H1 (cell line): ENCODE measurements around the gene EPB41L5. TPM values are rescaled to one million over a fixed set of nuclear protein-coding genes. Genes with fewer than 3 reads are reported as not detected.

Source experiments
- CTCF ChIA-PET: fragments of 300-600 bp; sonication (Branson Sonifier 250); formaldehyde crosslinking; loops from one replicate; lab custom pipeline; 2021; ENCODE audit not compliant: partially characterized antibody; lab: Charles Lee
- POLR2A ChIA-PET: fragments of 300-600 bp; sonication (Branson Sonifier 250); formaldehyde crosslinking; loops from one replicate; lab custom pipeline; 2021; ENCODE audit warnings: inconsistent platforms; ENCODE audit not compliant: partially characterized antibody; lab: Charles Lee
- DNase-seq, 2 experiments: peaks; one replicate each; pipeline versions ENCODE4 v3.0.0 to v3.0.0-alpha.2; 2010 to 2022; ENCODE audit warnings: low spot score in 2 of 2, low read depth in 1 of 2, mixed read lengths in 1 of 2
- FAIRE-seq: peaks from 2 replicates; lab custom pipeline; 2011; peaks lifted over from hg19 to GRCh38; lab: Jason Lieb, UNC
- H2AFZ ChIP-seq: 2 replicates; pipeline ENCODE4 v1.8.1; 2012; ENCODE audit warnings: low read length, inconsistent platforms
- H2AK5ac ChIP-seq: 2 replicates; pipeline ENCODE4 v1.6.1; 2013; ENCODE audit warnings: low read depth, low read length
- H2BK120ac ChIP-seq: replicated peaks from 2 replicates; pipeline ENCODE3; 2013; ENCODE audit warnings: low read depth, low read length, inconsistent platforms
- H2BK12ac ChIP-seq: 2 replicates; pipeline ENCODE4 v1.6.1; 2013; ENCODE audit warnings: low read depth, low read length
- H2BK15ac ChIP-seq: 2 replicates; pipeline ENCODE4 v1.6.1; 2013; ENCODE audit warnings: low read length
- H2BK20ac ChIP-seq: 2 replicates; pipeline ENCODE4 v1.6.1; 2013; ENCODE audit warnings: low read length
- H2BK5ac ChIP-seq: 2 replicates; pipeline ENCODE4 v1.6.1; 2013; ENCODE audit warnings: low read depth, low read length
- H3K14ac ChIP-seq: 2 replicates; pipeline ENCODE4 v1.6.1; 2013; ENCODE audit warnings: inconsistent platforms; ENCODE audit not compliant: insufficient read length
- H3K18ac ChIP-seq: 2 replicates; pipeline ENCODE4 v1.6.1; 2013; ENCODE audit warnings: low read length; ENCODE audit errors: extremely low read depth
- H3K23ac ChIP-seq: 2 replicates; pipeline ENCODE4 v1.6.1; 2013; ENCODE audit warnings: inconsistent platforms; ENCODE audit not compliant: insufficient read length
- H3K23me2 ChIP-seq: 2 replicates; pipeline ENCODE4 v1.6.1; 2013; ENCODE audit warnings: low read depth, low read length
- H3K27ac ChIP-seq: 2 replicates; pipeline ENCODE4 v1.6.1; 2011; ENCODE audit warnings: low read depth, low read length, inconsistent platforms
- H3K27me3 ChIP-seq, 4 experiments: replicated peaks in 1 of 4; 1 replicate in 1 of 4; 2 replicates in 3 of 4; pipeline versions ENCODE4 v1.6.1 to v1.8.1; 2011 to 2013; ENCODE audit warnings: low read length in 3 of 4, mild to moderate bottlenecking in 3 of 4, inconsistent platforms in 2 of 4, mixed read lengths in 2 of 4, moderate library complexity in 1 of 4; ENCODE audit not compliant: control insufficient read depth in 3 of 4, insufficient read depth in 3 of 4; ENCODE audit errors: extremely low read depth in 1 of 4
- H3K36me3 ChIP-seq, 4 experiments: 2 replicates each; pipeline versions ENCODE4 v1.6.1 to v1.8.1; 2011 to 2013; ENCODE audit warnings: mild to moderate bottlenecking in 4 of 4, low read length in 3 of 4, moderate library complexity in 2 of 4, control low read depth in 1 of 4, inconsistent platforms in 1 of 4; ENCODE audit not compliant: insufficient read depth in 4 of 4, control insufficient read depth in 2 of 4
- H3K4ac ChIP-seq: replicated peaks from 2 replicates; pipeline ENCODE3; 2013; ENCODE audit warnings: low read length, low read depth, mixed read lengths, inconsistent platforms; ENCODE audit not compliant: insufficient read length
- H3K4me1 ChIP-seq, 4 experiments: replicated peaks in 1 of 4; 1 replicate in 1 of 4; 2 replicates in 3 of 4; pipeline versions ENCODE4 v1.6.1 to v1.8.1; 2011 to 2013; ENCODE audit warnings: low read length in 3 of 4, inconsistent platforms in 2 of 4, mixed read lengths in 1 of 4; ENCODE audit not compliant: insufficient read depth in 4 of 4, control insufficient read depth in 3 of 4
- H3K4me2 ChIP-seq, 2 experiments: 2 replicates each; pipeline versions ENCODE4 v1.6.1 to v1.8.1; 2011 to 2013; ENCODE audit warnings: low read depth in 2 of 2, low read length in 2 of 2, control low read depth in 1 of 2, inconsistent platforms in 1 of 2, mild to moderate bottlenecking in 1 of 2; ENCODE audit not compliant: insufficient read depth in 1 of 2
- H3K4me3 ChIP-seq, 4 experiments: fragments of 200-600, 300-600 bp in 1 of 4; sonication (generic), shearing (Covaris generic), sonication (Bioruptor Twin) in 1 of 4; 2 replicates each; pipeline versions ENCODE4 v1.5.1 to v1.8.1; 2011 to 2016; ENCODE audit warnings: low read length in 4 of 4, low read depth in 3 of 4, control low read depth in 2 of 4, inconsistent platforms in 2 of 4, mild to moderate bottlenecking in 2 of 4, mixed read lengths in 1 of 4, moderate library complexity in 1 of 4; ENCODE audit not compliant: insufficient read depth in 2 of 4; ENCODE audit errors: extremely low read depth in 1 of 4
- H3K56ac ChIP-seq: replicated peaks from 2 replicates; pipeline ENCODE3; 2013; ENCODE audit warnings: low read depth, mild to moderate bottlenecking, mixed read lengths, low read length, inconsistent platforms; ENCODE audit not compliant: insufficient read length
- H3K79me1 ChIP-seq: 2 replicates; pipeline ENCODE4 v1.6.1; 2013; ENCODE audit warnings: low read depth, low read length, control low read depth
- H3K79me2 ChIP-seq, 2 experiments: 2 replicates each; pipeline versions ENCODE4 v1.6.1 to v1.8.1; 2012 to 2013; ENCODE audit warnings: low read length in 2 of 2, mild to moderate bottlenecking in 2 of 2, inconsistent platforms in 1 of 2; ENCODE audit not compliant: insufficient read depth in 2 of 2, control insufficient read depth in 1 of 2
- H3K9ac ChIP-seq, 4 experiments: replicated peaks in 1 of 4; 1 replicate in 1 of 4; 2 replicates in 3 of 4; pipeline versions ENCODE4 v1.6.1 to v1.8.1; 2011 to 2013; ENCODE audit warnings: low read depth in 3 of 4, low read length in 3 of 4, control low read depth in 2 of 4, mild to moderate bottlenecking in 2 of 4, moderate library complexity in 2 of 4, inconsistent platforms in 1 of 4; ENCODE audit errors: extremely low read depth in 1 of 4
- H3K9me3 ChIP-seq, 2 experiments: 2 replicates each; pipeline versions ENCODE4 v1.6.1 to v1.8.1; 2012 to 2013; ENCODE audit warnings: mild to moderate bottlenecking in 2 of 2, moderate library complexity in 2 of 2, control low read depth in 1 of 2, inconsistent platforms in 1 of 2, low read depth in 1 of 2, low read length in 1 of 2, mixed read lengths in 1 of 2; ENCODE audit not compliant: insufficient read depth in 2 of 2
- H4K20me1 ChIP-seq, 2 experiments: replicated peaks in 1 of 2; 2 replicates each; pipeline versions ENCODE3 to v1.8.1; 2011 to 2013; ENCODE audit warnings: inconsistent platforms in 2 of 2, low read length in 2 of 2, mild to moderate bottlenecking in 1 of 2; ENCODE audit not compliant: insufficient read depth in 2 of 2, control insufficient read depth in 1 of 2
- H4K5ac ChIP-seq: 2 replicates; pipeline ENCODE4 v1.6.1; 2013; ENCODE audit warnings: low read length, low read depth, mixed read lengths, inconsistent platforms; ENCODE audit not compliant: insufficient read length
- H4K8ac ChIP-seq: 2 replicates; pipeline ENCODE4 v1.8.0; 2013; ENCODE audit warnings: mild to moderate bottlenecking, moderate library complexity, low read length, inconsistent platforms; ENCODE audit not compliant: insufficient read depth; ENCODE audit errors: extremely low read depth
- H4K91ac ChIP-seq: replicated peaks from 2 replicates; pipeline ENCODE3; 2013; ENCODE audit warnings: low read length, mixed read lengths, inconsistent platforms; ENCODE audit not compliant: insufficient read length
- ATF3 ChIP-seq: IDR thresholded peaks from 2 replicates; pipeline ENCODE4 v1.6.1; 2011; ENCODE audit warnings: low read depth, mild to moderate bottlenecking, low read length; ENCODE audit not compliant: insufficient read depth
- EP300 ChIP-seq, 2 experiments: IDR thresholded peaks; 1 replicate in 1 of 2; 2 replicates in 1 of 2; pipeline ENCODE4 v1.6.1; 2011 to 2012; ENCODE audit warnings: low read depth in 2 of 2, low read length in 2 of 2, mild to moderate bottlenecking in 2 of 2, borderline replicate concordance in 1 of 2, inconsistent platforms in 1 of 2, moderate library complexity in 1 of 2
- SIN3A ChIP-seq, 2 experiments: IDR thresholded peaks in 1 of 2; conservative IDR thresholded peaks in 1 of 2; 2 replicates each; pipeline ENCODE4 v1.6.1; 2011 to 2012; ENCODE audit warnings: low read length in 2 of 2, improper control_type of control experiment in 1 of 2, low read depth in 1 of 2, mild to moderate bottlenecking in 1 of 2
- TBP ChIP-seq: IDR thresholded peaks from 2 replicates; pipeline ENCODE4 v1.6.1; 2011; ENCODE audit warnings: low read depth, low read length, improper control_type of control experiment
- TCF12 ChIP-seq: IDR thresholded peaks from 2 replicates; pipeline ENCODE4 v1.6.1; 2011; ENCODE audit warnings: low read depth, mild to moderate bottlenecking, low read length
- ZNF274 ChIP-seq: IDR thresholded peaks from 2 replicates; pipeline ENCODE4 v1.7.0; 2012; ENCODE audit warnings: low read length, borderline replicate concordance; ENCODE audit errors: extremely low read depth
- WGBS, 2 experiments: shearing (Covaris generic) in 1 of 2; methylation state at CpG; one replicate each; pipeline versions ENCODE4 v1.1.6 to v1.1.7; 2013 to 2015; ENCODE audit warnings: low lambda C conversion rate in 2 of 2, mixed read lengths in 2 of 2, inconsistent platforms in 1 of 2, low coverage in 1 of 2, missing lambda C conversion rate in 1 of 2; ENCODE audit not compliant: insufficient replicate concordance in 2 of 2, insufficient coverage in 1 of 2, insufficient read length in 1 of 2; ENCODE audit errors: extremely low coverage in 1 of 2, missing lambda C conversion rate in 1 of 2; 5-methylcytosine and 5-hydroxymethylcytosine counted together
- polyA plus RNA-seq, 7 experiments: library from polyadenylated mRNA; depleted of rRNA in 3 of 7; stranded (reverse) in 5 of 7; unstranded in 2 of 7; fragments of >200 nt in 5 of 7; fragments of 200-250 nt in 2 of 7; gene quantifications; 1 replicate in 5 of 7; 2 replicates in 1 of 7; 4 replicates in 1 of 7; pipeline versions ENCODE4 v1.2.1 to v1.2.3, GENCODE V29; 2011 to 2013; ENCODE audit warnings: missing spikeins in 2 of 7, mixed read lengths in 2 of 7
- total RNA-seq: library from RNA; stranded (reverse); fragmentation: NEBNext Ultra II Directional; extraction: Animal tissue kit (Norgen Biotek cat#: 25700); gene quantifications from 2 replicates; pipeline ENCODE4 v1.2.1, GENCODE V29; 2021

The EPB41L5 gene
- total and polyA plus RNA-seq, 2 of the 8 experiments (the other 6 are each of a cell fraction or from before 2014, with no cell fraction given) = 13.5 to 32.3 TPM

DNA sequence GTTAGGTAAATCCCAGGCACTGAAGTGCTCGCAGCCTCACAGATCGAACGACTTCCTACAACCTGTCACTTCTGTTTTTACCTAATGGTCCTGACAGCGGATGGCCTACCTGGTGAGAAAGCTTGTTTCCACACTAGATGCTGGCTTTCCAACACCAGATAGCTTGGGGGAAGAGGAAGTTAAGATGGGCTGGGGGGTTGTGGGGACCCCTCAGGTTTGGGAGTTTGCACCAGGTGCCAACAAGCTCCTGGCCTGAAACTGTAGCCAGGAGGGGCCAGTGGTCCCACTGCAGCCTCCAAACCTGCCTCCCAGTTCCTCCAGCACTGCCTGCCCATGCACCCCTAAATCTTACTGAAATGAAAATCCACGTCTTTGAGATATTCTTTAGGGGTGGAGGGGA is 206.4 kb downstream of the EPB41L5 start:
- Histone ChIP-seq H3K23me2 (peaks cover 3% of the 10 kb centered on the region; the same call in 1 of the 2 replicates), H4K20me1 (peaks cover 3 to 8% of the 10 kb centered on the region in 2 experiments), H3K79me1 (no peaks in the 10 kb centered on the region), H4K8ac (no peak overlapping the region), H3K4ac (no peak overlapping the region), H4K91ac (no peak overlapping the region), H2BK15ac (no peak overlapping the region), H3K4me1 (peaks cover 0 to 7% (median 6%) of the 10 kb centered on the region in 4 experiments; a peak in 5 of 7 replicates), H3K9ac (no peak overlapping the region), H2AFZ (no peak overlapping the region), H3K79me2 (peaks cover 0 to 2% of the 10 kb centered on the region in 2 experiments; a peak in 1 of 4 replicates), H3K27me3 (peaks cover 11 to 22% (median 20%) of the 10 kb centered on the region in 4 experiments), H2BK120ac (no peak overlapping the region), H3K27ac (no peak overlapping the region), H3K56ac (no peak overlapping the region), H3K36me3 (peaks cover 0 to 6% (median 0%) of the 10 kb centered on the region in 4 experiments; a peak in 3 of 8 replicates), H4K5ac (no peak overlapping the region), H3K4me3 (no peak overlapping the region), H3K9me3 (peaks cover 7 to 9% of the 10 kb centered on the region in 2 experiments), H3K23ac (no peak overlapping the region), H2AK5ac (no peak overlapping the region), H2BK12ac (no peak overlapping the region), H3K14ac (no peak overlapping the region), H3K4me2 (no peak overlapping the region), H3K18ac (no peak overlapping the region), H2BK20ac (no peak overlapping the region), H2BK5ac (no peak overlapping the region)
- 91% methylated on average over 5 of the region's 5 CpGs; no CpG with 5 or more reads in 1 of the 2 experiments for WGBS, 2 experiments
- FAIRE-seq (no peak), DNase-seq (no peak)
- CTCF ChIA-PET = interaction anchor here (0.6 to 4.9 kb wide), 8 partner anchors 9 to 1206 kb away, joined by 3 to 32 read pairs (median 4); partner anchors contain the start of gene RALB
- POLR2A ChIA-PET = interaction anchor here (0.7 to 1.5 kb wide), 2 partner anchors 25 to 38 kb away, joined by 3 read pairs; no protein-coding TSS in a partner anchor
- TF ChIP-seq TCF12 (no peak), TBP (no peak), ATF3 (no peak), ZNF274 (no peak), SIN3A (conservative IDR thresholded peaks at IDR 0.05 in 1 of 2, IDR thresholded peaks at IDR 0.05 in 1 of 2; ENCODE audit: low read depth in 1 of 2, low read length in 2 of 2) (no peak), EP300 (IDR thresholded peaks at IDR 0.05; ENCODE audit: borderline replicate concordance in 1 of 2, low read depth in 2 of 2, low read length in 2 of 2) (no peak)
